ENCODE results near the gene SFTA2.

The SFTA2 gene

GRCh38 chr6:30891816-30892538 is 40.0 kb downstream of the SFTA2 start:
- no peaks in the 10 kb centered on the region for H3K27me3 ChIP-seq (ENCODE audit: control insufficient read depth, insufficient read depth, low read length)
- H3K36me3 ChIP-seq (ENCODE audit: control insufficient read depth, insufficient read depth, low read length), result peaks cover 50% of the 10 kb centered on the region
- H3K9ac ChIP-seq (ENCODE audit: low read length), result no peak overlapping the region
- no peak overlapping the region for H3K4me3 ChIP-seq (ENCODE audit: low read length)
- H3K4me1 ChIP-seq (ENCODE audit: control insufficient read depth, insufficient read depth, low read length), result peaks cover 5% of the 10 kb centered on the region
- no peak overlapping the region for H3K27ac ChIP-seq (ENCODE audit: low read depth, low read length)

GRCh38 chr6:30891450-30891723 is 40.6 kb downstream of the SFTA2 start:
- no peaks in the 10 kb centered on the region for H3K27me3 ChIP-seq (ENCODE audit: control insufficient read depth, insufficient read depth, low read length)
- H3K36me3 ChIP-seq (ENCODE audit: control insufficient read depth, insufficient read depth, low read length), result peaks cover 50% of the 10 kb centered on the region
- H3K9ac ChIP-seq (ENCODE audit: low read length), result no peak overlapping the region
- H3K4me1 ChIP-seq (ENCODE audit: control insufficient read depth, insufficient read depth, low read length), result peaks cover 11% of the 10 kb centered on the region
- H3K4me3 ChIP-seq (ENCODE audit: low read length), result no peak overlapping the region
- no peak overlapping the region for H3K27ac ChIP-seq (ENCODE audit: low read depth, low read length)

GRCh38 chr6:30890646-30891449 is 41.1 kb downstream of the SFTA2 start:
- H3K9ac ChIP-seq (ENCODE audit: low read length), result no peak overlapping the region
- H3K27ac ChIP-seq (ENCODE audit: low read depth, low read length), result no peak overlapping the region
- H3K36me3 ChIP-seq (ENCODE audit: control insufficient read depth, insufficient read depth, low read length), result peaks cover 45% of the 10 kb centered on the region
- H3K4me3 ChIP-seq (ENCODE audit: low read length), result no peak overlapping the region
- H3K4me1 ChIP-seq (ENCODE audit: control insufficient read depth, insufficient read depth, low read length), result peaks cover 14% of the 10 kb centered on the region
- H3K27me3 ChIP-seq (ENCODE audit: control insufficient read depth, insufficient read depth, low read length), result no peaks in the 10 kb centered on the region

GRCh38 chr6:30889921-30890645 is 41.9 kb downstream of the SFTA2 start:
- Histone ChIP-seq H3K4me1 (ENCODE audit: control insufficient read depth, insufficient read depth, low read length) (peaks cover 20% of the 10 kb centered on the region), H3K27me3 (ENCODE audit: control insufficient read depth, insufficient read depth, low read length) (no peaks in the 10 kb centered on the region), H3K27ac (ENCODE audit: low read depth, low read length) (no peak overlapping the region), H3K36me3 (ENCODE audit: control insufficient read depth, insufficient read depth, low read length) (peaks cover 38% of the 10 kb centered on the region), H3K9ac (ENCODE audit: low read length) (no peak overlapping the region), H3K4me3 (ENCODE audit: low read length) (no peak overlapping the region)

GRCh38 chr6:30889496-30889885 is 42.5 kb downstream of the SFTA2 start:
- Histone ChIP-seq H3K4me1 (ENCODE audit: control insufficient read depth, insufficient read depth, low read length) (peaks cover 20% of the 10 kb centered on the region), H3K9ac (ENCODE audit: low read length) (no peak overlapping the region)

GRCh38 chr6:30888816-30889495 is 43.0 kb downstream of the SFTA2 start:
- Histone ChIP-seq H3K27ac (ENCODE audit: low read depth, low read length) (no peak overlapping the region), H3K9ac (ENCODE audit: low read length) (no peak overlapping the region), H3K36me3 (ENCODE audit: control insufficient read depth, insufficient read depth, low read length) (peaks cover 28% of the 10 kb centered on the region), H3K4me3 (ENCODE audit: low read length) (no peak overlapping the region), H3K27me3 (ENCODE audit: control insufficient read depth, insufficient read depth, low read length) (no peaks in the 10 kb centered on the region), H3K4me1 (ENCODE audit: control insufficient read depth, insufficient read depth, low read length) (peaks cover 20% of the 10 kb centered on the region)

More at GRCh38 chr6:30889496-30889885, 42.5 kb downstream of the SFTA2 start:
- Histone ChIP-seq H3K4me3 (ENCODE audit: low read length) (no peak overlapping the region), H3K36me3 (ENCODE audit: control insufficient read depth, insufficient read depth, low read length) (peaks cover 33% of the 10 kb centered on the region), H3K27ac (ENCODE audit: low read depth, low read length) (no peak overlapping the region), H3K27me3 (ENCODE audit: control insufficient read depth, insufficient read depth, low read length) (no peaks in the 10 kb centered on the region)

GRCh38 chr6:30887901-30888815 is 43.8 kb downstream of the SFTA2 start:
- Histone ChIP-seq H3K27ac (ENCODE audit: low read depth, low read length) (no peak overlapping the region), H3K4me3 (ENCODE audit: low read length) (no peak overlapping the region), H3K27me3 (ENCODE audit: control insufficient read depth, insufficient read depth, low read length) (no peaks in the 10 kb centered on the region), H3K9ac (ENCODE audit: low read length) (no peak overlapping the region), H3K36me3 (ENCODE audit: control insufficient read depth, insufficient read depth, low read length) (peaks cover 26% of the 10 kb centered on the region), H3K4me1 (ENCODE audit: control insufficient read depth, insufficient read depth, low read length) (peaks cover 23% of the 10 kb centered on the region)

GRCh38 chr6:30886897-30887255 is 45.1 kb downstream of the SFTA2 start:
- peak overlapping the region; percentile 90 for H3K27ac ChIP-seq (ENCODE audit: low read depth, low read length)
- H3K9ac ChIP-seq (ENCODE audit: low read length), result no peak overlapping the region
- H3K4me1 ChIP-seq (ENCODE audit: control insufficient read depth, insufficient read depth, low read length), result peaks cover 23% of the 10 kb centered on the region
- H3K4me3 ChIP-seq (ENCODE audit: low read length), result no peak overlapping the region
- H3K27me3 ChIP-seq (ENCODE audit: control insufficient read depth, insufficient read depth, low read length), result no peaks in the 10 kb centered on the region
- H3K36me3 ChIP-seq (ENCODE audit: control insufficient read depth, insufficient read depth, low read length), result peaks cover 17% of the 10 kb centered on the region

GRCh38 chr6:30885999-30886896 is 45.7 kb downstream of the SFTA2 start:
- H3K4me3 ChIP-seq (ENCODE audit: low read length), result peak overlapping the region; percentile 89
- peak overlapping the region; percentile 90 for H3K27ac ChIP-seq (ENCODE audit: low read depth, low read length)
- H3K4me1 ChIP-seq (ENCODE audit: control insufficient read depth, insufficient read depth, low read length), result peaks cover 23% of the 10 kb centered on the region
- H3K9ac ChIP-seq (ENCODE audit: low read length), result no peak overlapping the region
- peaks cover 13% of the 10 kb centered on the region for H3K36me3 ChIP-seq (ENCODE audit: control insufficient read depth, insufficient read depth, low read length)
- H3K27me3 ChIP-seq (ENCODE audit: control insufficient read depth, insufficient read depth, low read length), result no peaks in the 10 kb centered on the region

GRCh38 chr6:30885481-30885998 is 46.4 kb downstream of the SFTA2 start:
- Histone ChIP-seq H3K4me3 (ENCODE audit: low read length) (peak overlapping the region; percentile 89), H3K27ac (ENCODE audit: low read depth, low read length) (peak overlapping the region; percentile 90), H3K27me3 (ENCODE audit: control insufficient read depth, insufficient read depth, low read length) (no peaks in the 10 kb centered on the region), H3K9ac (ENCODE audit: low read length) (peak overlapping the region; percentile 61), H3K4me1 (ENCODE audit: control insufficient read depth, insufficient read depth, low read length) (peaks cover 22% of the 10 kb centered on the region), H3K36me3 (ENCODE audit: control insufficient read depth, insufficient read depth, low read length) (peaks cover 8% of the 10 kb centered on the region)
